ENCODE data around the gene TMC8.

The TMC8 gene

DNA sequence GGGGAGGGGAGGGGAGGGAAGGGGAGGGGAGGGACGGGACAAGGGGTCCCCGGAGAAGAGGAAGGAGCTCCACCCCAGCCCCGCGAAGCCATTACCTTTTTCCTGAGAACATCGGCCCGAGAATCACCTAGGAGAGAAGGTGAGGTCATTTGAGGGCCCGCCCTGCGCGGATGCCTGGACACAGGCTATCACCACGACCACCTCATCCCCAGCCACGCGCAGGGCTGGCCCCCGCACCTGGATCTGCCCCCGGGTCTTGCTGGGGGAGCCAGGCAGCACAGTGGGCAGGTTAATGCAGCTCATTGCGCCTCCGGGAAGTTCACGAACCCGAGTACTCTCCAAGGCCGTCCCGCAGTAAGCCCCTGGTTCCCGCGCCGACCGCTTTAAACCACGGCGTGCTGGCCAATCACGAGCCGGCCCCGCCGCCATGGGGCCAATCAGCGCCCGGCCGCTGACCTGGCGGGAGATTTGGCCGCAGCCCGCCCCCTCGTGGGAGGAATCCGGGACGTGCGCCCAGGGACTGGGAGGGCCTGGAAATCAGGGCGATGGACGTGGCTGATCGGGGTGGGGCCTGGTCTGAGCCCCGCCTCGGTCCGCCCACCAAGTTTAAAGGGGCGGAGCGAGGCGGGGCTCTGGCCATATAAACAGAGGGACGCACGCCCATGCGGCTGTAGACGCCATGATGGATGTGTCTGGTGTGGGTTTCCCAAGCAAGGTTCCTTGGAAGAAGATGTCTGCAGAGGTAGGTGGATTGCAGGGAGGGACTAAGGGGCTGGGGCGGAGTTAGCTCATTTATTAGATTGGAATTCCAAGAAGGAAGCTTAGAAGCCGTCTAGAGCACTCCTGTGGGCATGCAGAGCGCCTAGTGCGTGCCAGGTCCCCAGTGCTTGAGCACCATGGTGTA lies 56.4 kb downstream of the TMC8 start, which contains the start of the genes AFMID and TK1:
AFMID (plus strand) TSS at position 671 of the 904 bp plus-strand sequence; CDS start at position 680, 9 bp downstream.
TK1 (minus strand) TSS at position 361 of the 904 bp plus-strand sequence; CDS start at position 303, 58 bp downstream.
- DNase-seq (ENCODE audit: low read depth) = peak; percentile 98
- H3K4me3 ChIP-seq (ENCODE audit: low read depth, low read length) = peak within 1 kb of the TSS; percentile 73
- TF ChIP-seq CTCF (conservative IDR thresholded peaks at IDR 0.05; ENCODE audit: low read depth, low read length) = peak; percentile 73
